Transverse colon (tissue), 4 donors: ENCODE results near the gene PARP12. TPM values are rescaled to one million over a fixed set of nuclear protein-coding genes. Genes with fewer than 3 reads are reported as not detected.
A peak's percentile ranks its signal among the peaks of the same experiment; 100 is the strongest.

ENCODE experiments used
- DNase-seq: peaks from one replicate; pipeline ENCODE4 v3.0.0-alpha.2; 2019
- H3K27ac ChIP-seq, 4 donors: fragments of 200-600 bp; sonication (generic); 2 replicates each; pipeline ENCODE4 v1.5.1; 2016 to 2018; ENCODE audit warnings: inconsistent platforms in 4 of 4
- H3K27me3 ChIP-seq: fragments of 200-600 bp; sonication (generic); 2 replicates; pipeline ENCODE4 v1.5.1; 2017; ENCODE audit warnings: inconsistent platforms
- H3K36me3 ChIP-seq, 4 donors: fragments of 200-600 bp; sonication (generic); 2 replicates each; pipeline ENCODE4 v1.5.1; 2017 to 2019; ENCODE audit warnings: inconsistent platforms in 4 of 4
- H3K4me1 ChIP-seq, 4 donors: fragments of 200-600 bp; sonication (generic); 2 replicates each; pipeline ENCODE4 v1.5.1; 2017 to 2020; ENCODE audit warnings: inconsistent platforms in 4 of 4
- H3K4me3 ChIP-seq, 4 donors: fragments of 200-600 bp; sonication (generic); 1 replicate in 1 of 4; 2 replicates in 3 of 4; pipeline versions ENCODE4 v1.5.1 to v1.6.1; 2017 to 2019; ENCODE audit warnings: inconsistent platforms in 4 of 4
- H3K9me3 ChIP-seq, 2 donors: fragments of 200-600 bp; sonication (generic); 2 replicates each; pipeline ENCODE4 v1.5.1; 2017 to 2019; ENCODE audit warnings: inconsistent platforms in 2 of 2
- CTCF ChIP-seq, 5 experiments: fragments of 200-600 bp in 3 of 5; fragments of 450-650 bp in 2 of 5; sonication (generic) in 3 of 5; IDR thresholded peaks; 1 replicate in 2 of 5; 2 replicates in 3 of 5; pipeline ENCODE4 v1.5.1; 2016 to 2017; ENCODE audit warnings: antibody characterized with exemption in 5 of 5, inconsistent platforms in 3 of 5, mild to moderate bottlenecking in 2 of 5, moderate library complexity in 1 of 5
- EP300 ChIP-seq: sonication (generic); formaldehyde crosslinking; IDR thresholded peaks from one replicate; pipeline ENCODE4 v1.6.1; 2017; ENCODE audit warnings: antibody characterized with exemption, low read depth
- POLR2A ChIP-seq: fragments of 450-650 bp; IDR thresholded peaks from one replicate; pipeline ENCODE4 v1.6.1; 2016; ENCODE audit warnings: antibody characterized with exemption, mild to moderate bottlenecking, moderate library complexity
- POLR2AphosphoS5 ChIP-seq, 3 donors: sonication (generic); formaldehyde crosslinking; IDR thresholded peaks; one replicate each; pipeline ENCODE4 v1.6.1; 2016; ENCODE audit warnings: antibody characterized with exemption in 3 of 3
- WGBS, 2 donors: methylation state at CpG; one replicate each; pipeline ENCODE4 v1.1.5; 2018; ENCODE audit warnings: low coverage in 1 of 2; 5-methylcytosine and 5-hydroxymethylcytosine counted together
- in situ Hi-C, 4 donors: fragments of 200-750 bp; cut with MboI; loops; one replicate each; pipeline versions ENCODE4 v1.15.0 to v1.15.1; 2017; ENCODE audit warnings: low sequenced_read_pairs in 3 of 4, low pct_ligation_motif_present in 1 of 4, low pct_unique_long_range_greater_than_20kb in 1 of 4
- intact Hi-C: fragments of 100-400 bp; cut with DNase I; formaldehyde crosslinking; loops from one replicate; pipeline ENCODE4 v1.15.1; 2023; ENCODE audit warnings: low total_unique reads
- total RNA-seq, 4 donors: library from RNA; depleted of rRNA; stranded (reverse); fragments of >200 nt; gene quantifications; one replicate each; pipeline ENCODE4 v1.1.0, GENCODE V29; 2016

PARP12 gene
- total RNA-seq, 4 donors from 2014 or later: 20.9 to 105 (median 83.9) TPM

- no peaks in the 10 kb centered on the region for H3K9me3 ChIP-seq
- in situ Hi-C loops (loop anchor here (10.0 kb wide), 4 partner anchors 231 to 511 kb away; partner anchors contain the start of gene HIPK2 (in 1 of the 4)), intact Hi-C loops (loop anchor here (10.0 kb wide), 1 partner anchor 501 kb away; no protein-coding TSS in a partner anchor)
- H3K4me3 ChIP-seq: no peak overlapping the region
- DNase-seq: no peak
- no peaks in the 10 kb centered on the region for H3K4me1 ChIP-seq
- WGBS, 2 donors: 61 to 78% methylated on average over 7 to 13 of the region's 13 CpGs
- no peak for TF ChIP-seq POLR2AphosphoS5 (IDR thresholded peaks at IDR 0.05)
- no peak for TF ChIP-seq EP300
- TF ChIP-seq CTCF (IDR thresholded peaks at IDR 0.05): no peak
- no peak for TF ChIP-seq POLR2A
- H3K27me3 ChIP-seq: no peaks in the 10 kb centered on the region
- no peak overlapping the region for H3K27ac ChIP-seq
- no peaks in the 10 kb centered on the region for H3K36me3 ChIP-seq
Measured at GRCh38 chr7:140005754-140006503, 56.8 kb downstream of the PARP12 start.

- H3K27ac ChIP-seq: no peak overlapping the region
- in situ Hi-C loops: loop anchor here (10.0 kb wide), 4 partner anchors 231 to 511 kb away; partner anchors contain the start of gene HIPK2 (in 1 of the 4)
- 88 to 97% methylated on average over 5 to 7 of the region's 7 CpGs for WGBS, 2 donors
- no peaks in the 10 kb centered on the region for H3K9me3 ChIP-seq
- no peak for DNase-seq
- intact Hi-C loops: loop anchor here (10.0 kb wide), 1 partner anchor 501 kb away; no protein-coding TSS in a partner anchor
- no peak overlapping the region for H3K4me3 ChIP-seq
- H3K4me1 ChIP-seq: no peaks in the 10 kb centered on the region
- H3K36me3 ChIP-seq: no peaks in the 10 kb centered on the region
- no peaks in the 10 kb centered on the region for H3K27me3 ChIP-seq
- TF ChIP-seq POLR2AphosphoS5 (IDR thresholded peaks at IDR 0.05): no peak
- no peak for TF ChIP-seq POLR2A
- no peak for TF ChIP-seq CTCF (IDR thresholded peaks at IDR 0.05)
- TF ChIP-seq EP300: no peak
Measured at GRCh38 chr7:140005341-140005740, 57.4 kb downstream of the PARP12 start.

GRCh38 chr7:140004672-140005071 is 58.1 kb downstream of the PARP12 start:
- Histone ChIP-seq H3K27me3 (no peaks in the 10 kb centered on the region), H3K9me3 (no peaks in the 10 kb centered on the region), H3K27ac (no peak overlapping the region), H3K36me3 (no peaks in the 10 kb centered on the region), H3K4me3 (no peak overlapping the region), H3K4me1 (no peaks in the 10 kb centered on the region)
- WGBS, 2 donors: 98% methylated on average over 6 of the region's 6 CpGs; no CpG with 5 or more reads in 1 of the 2 donors
- DNase-seq: no peak
- intact Hi-C loops (loop anchor here (10.0 kb wide), 1 partner anchor 500 kb away; no protein-coding TSS in a partner anchor), in situ Hi-C loops (loop anchor here (5.0 to 10.0 kb wide), 5 partner anchors 230 to 510 kb away; partner anchors contain the start of gene HIPK2 (in 1 of the 4))
- TF ChIP-seq CTCF (IDR thresholded peaks at IDR 0.05) (no peak), POLR2AphosphoS5 (IDR thresholded peaks at IDR 0.05) (no peak), EP300 (no peak), POLR2A (no peak)

GRCh38 chr7:140003913-140004382 is 58.8 kb downstream of the PARP12 start:
- peak; percentile 19 for DNase-seq
- no peak overlapping the region for H3K4me3 ChIP-seq
- no peaks in the 10 kb centered on the region for H3K9me3 ChIP-seq
- no peaks in the 10 kb centered on the region for H3K27me3 ChIP-seq
- H3K36me3 ChIP-seq: no peaks in the 10 kb centered on the region
- H3K27ac ChIP-seq: no peak overlapping the region
- in situ Hi-C loops (loop anchor here (5.0 to 10.0 kb wide), 5 partner anchors 229 to 509 kb away; partner anchors contain the start of gene HIPK2 (in 1 of the 4)), intact Hi-C loops (loop anchor here (2.0 to 10.0 kb wide), 2 partner anchors 359 to 499 kb away; no protein-coding TSS in a partner anchor)
- H3K4me1 ChIP-seq: no peaks in the 10 kb centered on the region
- TF ChIP-seq CTCF (IDR thresholded peaks at IDR 0.05) (peak; percentile 38 to 63 (median 51)), EP300 (no peak)
- 68 to 88% methylated on average over 1 to 9 of the region's 9 CpGs for WGBS, 2 donors
